ENCODE measurements around the gene AHCYL2. TPM values are rescaled to one million over a fixed set of nuclear protein-coding genes. Genes with fewer than 3 reads are reported as not detected.

Gene AHCYL2
- total and polyA plus RNA-seq, 4 donors: 2.0 to 10.0 (median 3.6) TPM

DNA sequence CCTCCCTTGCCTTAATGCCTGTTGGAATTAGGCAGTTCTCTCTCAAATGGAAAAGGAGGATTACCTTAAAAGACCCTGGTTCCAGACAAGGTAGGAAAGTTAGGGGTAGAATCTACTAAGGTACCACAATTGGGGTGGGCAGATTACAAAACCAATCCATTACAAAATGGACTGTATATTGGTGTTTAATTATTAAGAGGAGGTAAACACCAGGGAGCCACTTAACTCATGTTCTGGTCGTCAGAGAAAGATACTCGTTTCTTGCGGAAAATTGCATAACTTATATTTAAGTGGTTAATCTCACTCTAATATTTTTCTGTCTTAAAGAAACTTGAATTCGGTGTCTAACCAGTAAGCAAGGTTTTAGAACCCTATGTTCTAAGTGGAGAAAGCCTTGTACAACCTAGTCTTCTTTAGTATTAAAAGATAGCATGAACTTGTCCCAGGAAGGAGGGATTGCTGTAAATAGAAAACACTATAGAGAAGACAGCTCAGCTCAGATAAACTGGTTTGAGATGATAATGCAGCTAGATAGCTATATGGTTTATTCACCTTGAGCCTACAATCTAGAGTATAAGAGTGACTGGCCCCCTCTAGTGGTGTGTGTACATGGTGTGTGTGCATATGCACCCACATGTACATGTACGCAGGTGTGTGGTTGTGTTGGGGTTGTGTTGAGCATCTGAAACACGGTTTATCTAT, 151.4 kb downstream of the AHCYL2 start:
- 52% methylated on average over 6 of the region's 6 CpGs for WGBS
- H3K36me3 ChIP-seq (ENCODE audit: control insufficient read depth in 4 of 4, insufficient read depth in 3 of 4, low read depth in 1 of 4, low read length in 3 of 4): peaks cover 0 to 3% (median 2%) of the 10 kb centered on the region in 4 donors
- no peaks in the 10 kb centered on the region for H3K27me3 ChIP-seq (ENCODE audit: control insufficient read depth in 4 of 4, insufficient read depth in 4 of 4, low read length in 3 of 4)
- DNase-seq (ENCODE audit: low spot score): no peak
- H3K9me3 ChIP-seq (ENCODE audit: control insufficient read depth in 4 of 4, low read length in 3 of 4): no peaks in the 10 kb centered on the region
- H3K4me1 ChIP-seq (ENCODE audit: control insufficient read depth in 4 of 4, insufficient read depth in 4 of 4, low read length in 3 of 4): peaks cover 0 to 9% (median 3%) of the 10 kb centered on the region in 4 donors
- H3K9ac ChIP-seq (ENCODE audit: low read depth in 1 of 2, low read length in 2 of 2): no peak overlapping the region
- no peak overlapping the region for H3K27ac ChIP-seq (ENCODE audit: low read depth in 1 of 2, low read length in 2 of 2)
- TF ChIP-seq JUND (IDR thresholded peaks at IDR 0.05) (no peak), RAD21 (IDR thresholded peaks at IDR 0.05) (peak in 1 of 2 donors; percentile 54)
- TF ChIP-seq, protein P1, sequence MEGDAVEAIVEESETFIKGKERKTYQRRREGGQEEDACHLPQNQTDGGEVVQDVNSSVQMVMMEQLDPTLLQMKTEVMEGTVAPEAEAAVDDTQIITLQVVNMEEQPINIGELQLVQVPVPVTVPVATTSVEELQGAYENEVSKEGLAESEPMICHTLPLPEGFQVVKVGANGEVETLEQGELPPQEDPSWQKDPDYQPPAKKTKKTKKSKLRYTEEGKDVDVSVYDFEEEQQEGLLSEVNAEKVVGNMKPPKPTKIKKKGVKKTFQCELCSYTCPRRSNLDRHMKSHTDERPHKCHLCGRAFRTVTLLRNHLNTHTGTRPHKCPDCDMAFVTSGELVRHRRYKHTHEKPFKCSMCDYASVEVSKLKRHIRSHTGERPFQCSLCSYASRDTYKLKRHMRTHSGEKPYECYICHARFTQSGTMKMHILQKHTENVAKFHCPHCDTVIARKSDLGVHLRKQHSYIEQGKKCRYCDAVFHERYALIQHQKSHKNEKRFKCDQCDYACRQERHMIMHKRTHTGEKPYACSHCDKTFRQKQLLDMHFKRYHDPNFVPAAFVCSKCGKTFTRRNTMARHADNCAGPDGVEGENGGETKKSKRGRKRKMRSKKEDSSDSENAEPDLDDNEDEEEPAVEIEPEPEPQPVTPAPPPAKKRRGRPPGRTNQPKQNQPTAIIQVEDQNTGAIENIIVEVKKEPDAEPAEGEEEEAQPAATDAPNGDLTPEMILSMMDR (IDR thresholded peaks at IDR 0.05; ENCODE audit: low read depth, low read length, missing input control): peak; percentile 38
- H3K4me3 ChIP-seq (ENCODE audit: low read depth in 1 of 3, low read length in 3 of 3): no peak overlapping the region

DNA sequence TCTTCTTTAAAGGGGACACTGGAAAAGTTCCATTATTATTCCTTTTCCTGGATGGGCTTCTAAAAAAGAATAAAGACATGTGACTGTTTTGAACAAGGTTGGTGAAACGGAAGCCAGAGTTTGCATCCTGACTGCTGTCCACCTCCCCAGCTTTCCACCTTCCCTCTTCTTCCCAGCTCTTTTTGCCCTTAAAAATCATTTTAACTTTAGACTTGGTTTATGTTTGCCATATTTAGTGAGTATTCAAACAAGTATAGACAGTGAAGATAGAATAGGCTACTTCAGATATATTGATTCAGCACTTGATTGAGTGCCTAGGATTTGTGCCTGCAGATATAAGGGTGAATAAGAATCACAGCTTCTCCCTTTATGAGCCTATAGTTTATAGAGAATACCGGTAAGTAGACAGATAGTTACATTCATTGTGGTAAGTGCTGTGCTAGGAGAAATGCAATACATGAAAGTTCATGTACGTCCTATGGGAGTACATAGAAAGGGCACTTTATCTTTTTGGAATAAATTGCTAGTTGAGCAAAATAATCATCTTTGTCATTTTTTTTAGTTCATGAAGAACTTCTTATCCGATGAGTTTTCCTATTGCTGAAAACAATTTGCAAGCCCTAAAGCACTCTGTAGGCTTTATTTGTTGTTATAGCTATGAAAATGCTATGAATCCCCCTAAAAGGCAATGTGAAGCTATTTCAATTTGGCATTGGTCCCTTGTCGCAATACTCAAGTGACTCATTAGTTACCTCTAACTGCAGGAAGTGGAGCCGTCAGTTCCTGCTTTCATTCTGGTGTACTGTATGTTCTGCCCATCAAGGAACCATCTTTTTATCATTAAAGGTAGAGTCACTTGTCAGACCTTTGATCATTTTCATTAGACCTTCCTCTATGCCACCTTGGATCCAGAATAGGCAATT, 152.2 kb downstream of the AHCYL2 start:
- 87% methylated on average over 6 of the region's 6 CpGs for WGBS
- no peak for DNase-seq (ENCODE audit: low spot score)
- Histone ChIP-seq H3K36me3 (ENCODE audit: control insufficient read depth in 4 of 4, insufficient read depth in 3 of 4, low read depth in 1 of 4, low read length in 3 of 4) (peaks cover 0 to 3% (median 2%) of the 10 kb centered on the region in 4 donors), H3K9ac (ENCODE audit: low read depth in 1 of 2, low read length in 2 of 2) (no peak overlapping the region), H3K4me1 (ENCODE audit: control insufficient read depth in 4 of 4, insufficient read depth in 4 of 4, low read length in 3 of 4) (peaks cover 0 to 9% (median 3%) of the 10 kb centered on the region in 4 donors), H3K27ac (ENCODE audit: low read depth in 1 of 2, low read length in 2 of 2) (no peak overlapping the region), H3K9me3 (ENCODE audit: control insufficient read depth in 4 of 4, low read length in 3 of 4) (no peaks in the 10 kb centered on the region), H3K27me3 (ENCODE audit: control insufficient read depth in 4 of 4, insufficient read depth in 4 of 4, low read length in 3 of 4) (no peaks in the 10 kb centered on the region), H3K4me3 (ENCODE audit: low read depth in 1 of 3, low read length in 3 of 3) (no peak overlapping the region)
- TF ChIP-seq, protein P2, sequence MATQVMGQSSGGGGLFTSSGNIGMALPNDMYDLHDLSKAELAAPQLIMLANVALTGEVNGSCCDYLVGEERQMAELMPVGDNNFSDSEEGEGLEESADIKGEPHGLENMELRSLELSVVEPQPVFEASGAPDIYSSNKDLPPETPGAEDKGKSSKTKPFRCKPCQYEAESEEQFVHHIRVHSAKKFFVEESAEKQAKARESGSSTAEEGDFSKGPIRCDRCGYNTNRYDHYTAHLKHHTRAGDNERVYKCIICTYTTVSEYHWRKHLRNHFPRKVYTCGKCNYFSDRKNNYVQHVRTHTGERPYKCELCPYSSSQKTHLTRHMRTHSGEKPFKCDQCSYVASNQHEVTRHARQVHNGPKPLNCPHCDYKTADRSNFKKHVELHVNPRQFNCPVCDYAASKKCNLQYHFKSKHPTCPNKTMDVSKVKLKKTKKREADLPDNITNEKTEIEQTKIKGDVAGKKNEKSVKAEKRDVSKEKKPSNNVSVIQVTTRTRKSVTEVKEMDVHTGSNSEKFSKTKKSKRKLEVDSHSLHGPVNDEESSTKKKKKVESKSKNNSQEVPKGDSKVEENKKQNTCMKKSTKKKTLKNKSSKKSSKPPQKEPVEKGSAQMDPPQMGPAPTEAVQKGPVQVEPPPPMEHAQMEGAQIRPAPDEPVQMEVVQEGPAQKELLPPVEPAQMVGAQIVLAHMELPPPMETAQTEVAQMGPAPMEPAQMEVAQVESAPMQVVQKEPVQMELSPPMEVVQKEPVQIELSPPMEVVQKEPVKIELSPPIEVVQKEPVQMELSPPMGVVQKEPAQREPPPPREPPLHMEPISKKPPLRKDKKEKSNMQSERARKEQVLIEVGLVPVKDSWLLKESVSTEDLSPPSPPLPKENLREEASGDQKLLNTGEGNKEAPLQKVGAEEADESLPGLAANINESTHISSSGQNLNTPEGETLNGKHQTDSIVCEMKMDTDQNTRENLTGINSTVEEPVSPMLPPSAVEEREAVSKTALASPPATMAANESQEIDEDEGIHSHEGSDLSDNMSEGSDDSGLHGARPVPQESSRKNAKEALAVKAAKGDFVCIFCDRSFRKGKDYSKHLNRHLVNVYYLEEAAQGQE (IDR thresholded peaks at IDR 0.05): no peak
- TF ChIP-seq YY1 (IDR thresholded peaks at IDR 0.05): no peak
- no peak for TF ChIP-seq HNF4G (IDR thresholded peaks at IDR 0.05)
- TF ChIP-seq, protein P1 (IDR thresholded peaks at IDR 0.05; ENCODE audit: low read depth, low read length, missing input control): no peak
- TF ChIP-seq HNF4A (conservative IDR thresholded peaks at IDR 0.05): no peak
- TF ChIP-seq, protein P3, sequence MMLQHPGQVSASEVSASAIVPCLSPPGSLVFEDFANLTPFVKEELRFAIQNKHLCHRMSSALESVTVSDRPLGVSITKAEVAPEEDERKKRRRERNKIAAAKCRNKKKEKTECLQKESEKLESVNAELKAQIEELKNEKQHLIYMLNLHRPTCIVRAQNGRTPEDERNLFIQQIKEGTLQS (IDR thresholded peaks at IDR 0.05): no peak
- TF ChIP-seq TAF1 (conservative IDR thresholded peaks at IDR 0.05): no peak
- TF ChIP-seq JUND (IDR thresholded peaks at IDR 0.05): no peak
- TF ChIP-seq FOXA2 (IDR thresholded peaks at IDR 0.05): no peak
- TF ChIP-seq, protein P4, sequence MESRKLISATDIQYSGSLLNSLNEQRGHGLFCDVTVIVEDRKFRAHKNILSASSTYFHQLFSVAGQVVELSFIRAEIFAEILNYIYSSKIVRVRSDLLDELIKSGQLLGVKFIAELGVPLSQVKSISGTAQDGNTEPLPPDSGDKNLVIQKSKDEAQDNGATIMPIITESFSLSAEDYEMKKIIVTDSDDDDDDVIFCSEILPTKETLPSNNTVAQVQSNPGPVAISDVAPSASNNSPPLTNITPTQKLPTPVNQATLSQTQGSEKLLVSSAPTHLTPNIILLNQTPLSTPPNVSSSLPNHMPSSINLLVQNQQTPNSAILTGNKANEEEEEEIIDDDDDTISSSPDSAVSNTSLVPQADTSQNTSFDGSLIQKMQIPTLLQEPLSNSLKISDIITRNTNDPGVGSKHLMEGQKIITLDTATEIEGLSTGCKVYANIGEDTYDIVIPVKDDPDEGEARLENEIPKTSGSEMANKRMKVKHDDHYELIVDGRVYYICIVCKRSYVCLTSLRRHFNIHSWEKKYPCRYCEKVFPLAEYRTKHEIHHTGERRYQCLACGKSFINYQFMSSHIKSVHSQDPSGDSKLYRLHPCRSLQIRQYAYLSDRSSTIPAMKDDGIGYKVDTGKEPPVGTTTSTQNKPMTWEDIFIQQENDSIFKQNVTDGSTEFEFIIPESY (IDR thresholded peaks at IDR 0.05): no peak
